HEK293 (cell line): ENCODE results near the gene CEP44.

Experiments used
- CTCF ChIP-seq: fragments of 450-650 bp; formaldehyde crosslinking; IDR thresholded peaks from 2 replicates; pipeline ENCODE4 v1.5.1; 2016; ENCODE audit warnings: missing biosample characterization, missing genetic modification characterization
- KLF9 ChIP-seq: fragments of 450-650 bp; formaldehyde crosslinking; IDR thresholded peaks from 2 replicates; pipeline ENCODE4 v1.5.1; 2016; ENCODE audit warnings: missing biosample characterization, missing genetic modification characterization, low read depth
- REST ChIP-seq: fragments of 450-650 bp; formaldehyde crosslinking; IDR thresholded peaks from 2 replicates; pipeline ENCODE4 v1.5.1; 2016; ENCODE audit warnings: missing biosample characterization, missing genetic modification characterization
- ZBTB49 ChIP-seq: fragments of 450-650 bp; formaldehyde crosslinking; IDR thresholded peaks from 2 replicates; pipeline ENCODE4 v1.5.1; 2016; ENCODE audit warnings: missing biosample characterization, missing genetic modification characterization, low read depth
- ZNF121 ChIP-seq: fragments of 450-650 bp; formaldehyde crosslinking; IDR thresholded peaks from 2 replicates; pipeline ENCODE4 v1.5.1; 2016; ENCODE audit warnings: missing biosample characterization, missing genetic modification characterization
- ZNF157 ChIP-seq: fragments of 450-650 bp; formaldehyde crosslinking; IDR thresholded peaks from 2 replicates; pipeline ENCODE4 v1.5.1; 2016; ENCODE audit warnings: missing biosample characterization, missing genetic modification characterization
- ZSCAN16 ChIP-seq: fragments of 450-650 bp; formaldehyde crosslinking; IDR thresholded peaks from 2 replicates; pipeline ENCODE4 v1.5.1; 2016; ENCODE audit warnings: missing biosample characterization, missing genetic modification characterization

GRCh38 chr4:174316546-174316945 is 32.8 kb downstream of the CEP44 start:
- TF ChIP-seq KLF9 (no peak), REST (tag by site-specific recombination) (no peak), ZBTB49 (tag by site-specific recombination) (no peak), ZNF121 (tag by site-specific recombination) (no peak), CTCF (no peak), ZSCAN16 (tag by site-specific recombination) (no peak), ZNF157 (tag by site-specific recombination) (no peak)
